HEK293 (cell line): Measurements from ENCODE around the gene ACSL4.

ENCODE experiments used
- CTCF ChIA-PET: fragments of 350-600 bp; formaldehyde crosslinking; extraction: SDS; loops from one replicate; lab custom pipeline; 2021; ENCODE audit warnings: antibody characterized with exemption; lab: Yijun Ruan, JAX
- POLR2A ChIA-PET: fragments of 300-600 bp; formaldehyde crosslinking; extraction: SDS; loops from one replicate; lab custom pipeline; 2020; ENCODE audit warnings: antibody characterized with exemption, inconsistent platforms; lab: Yijun Ruan, JAX
- H3K27ac ChIP-seq: fragments of 200-500 bp; sonication (Bioruptor generic); 2 replicates; pipeline ENCODE4 v1.5.1; 2014; ENCODE audit warnings: low read depth, low read length, control low read depth, inconsistent platforms; ENCODE audit errors: extremely low read depth
- H3K36me3 ChIP-seq, 2 experiments: fragments of 200-500 bp in 1 of 2; sonication (Bioruptor generic) in 1 of 2; 1 replicate in 1 of 2; 2 replicates in 1 of 2; pipeline ENCODE4 v1.5.1; 2014 to 2017; ENCODE audit warnings: inconsistent platforms in 2 of 2, low read length in 2 of 2; ENCODE audit not compliant: control insufficient read depth in 2 of 2, insufficient read depth in 1 of 2
- H3K4me1 ChIP-seq: fragments of 200-500 bp; sonication (Bioruptor generic); 2 replicates; pipeline ENCODE4 v1.5.1; 2014; ENCODE audit warnings: mild to moderate bottlenecking, low read length, inconsistent platforms; ENCODE audit not compliant: control insufficient read depth, insufficient read depth
- H3K4me3 ChIP-seq: 2 replicates; pipeline ENCODE4 v1.5.1; 2011; ENCODE audit warnings: low read depth, mild to moderate bottlenecking, control low read depth, low read length, moderate library complexity
- H3K9me3 ChIP-seq: fragments of 200-500 bp; sonication (Bioruptor generic); 2 replicates; pipeline ENCODE4 v1.5.1; 2014; ENCODE audit warnings: low read depth, low read length, inconsistent platforms; ENCODE audit not compliant: control insufficient read depth, insufficient read depth
- BCL11A ChIP-seq: fragments of 450-650 bp; formaldehyde crosslinking; IDR thresholded peaks from 2 replicates; pipeline ENCODE4 v1.5.1; 2016; ENCODE audit warnings: low read depth, missing biosample characterization, missing genetic modification characterization
- GFI1B ChIP-seq: fragments of 450-650 bp; formaldehyde crosslinking; IDR thresholded peaks from 2 replicates; pipeline ENCODE4 v1.5.1; 2016; ENCODE audit warnings: missing biosample characterization, missing genetic modification characterization
- GLI2 ChIP-seq: fragments of 450-650 bp; formaldehyde crosslinking; IDR thresholded peaks from 2 replicates; pipeline ENCODE4; 2017; ENCODE audit warnings: missing biosample characterization, missing genetic modification characterization, low read depth, borderline replicate concordance
- KLF7 ChIP-seq: fragments of 450-650 bp; formaldehyde crosslinking; IDR thresholded peaks from 2 replicates; pipeline ENCODE4 v1.5.1; 2016; ENCODE audit warnings: missing biosample characterization, missing genetic modification characterization, borderline replicate concordance
- MEIS1 ChIP-seq: sonication (generic); formaldehyde crosslinking; IDR thresholded peaks from 2 replicates; pipeline ENCODE4 v1.8.1; 2022; ENCODE audit warnings: missing genetic modification reagents, mild to moderate bottlenecking, borderline replicate concordance
- OSR2 ChIP-seq: fragments of 450-650 bp; formaldehyde crosslinking; IDR thresholded peaks from 2 replicates; pipeline ENCODE4 v1.5.1; 2016; ENCODE audit warnings: missing biosample characterization, missing genetic modification characterization
- OVOL3 ChIP-seq: fragments of 450-650 bp; formaldehyde crosslinking; IDR thresholded peaks from 2 replicates; pipeline ENCODE4 v1.5.1; 2016; ENCODE audit warnings: missing biosample characterization, missing genetic modification characterization
- TCF7L2 ChIP-seq: IDR thresholded peaks from 2 replicates; pipeline ENCODE4 v1.6.1; 2011; ENCODE audit warnings: low read depth, mild to moderate bottlenecking, inconsistent platforms, low read length, moderate library complexity, borderline replicate concordance
- ZBTB8A ChIP-seq: fragments of 450-650 bp; formaldehyde crosslinking; IDR thresholded peaks from 2 replicates; pipeline ENCODE4 v1.5.1; 2016; ENCODE audit warnings: missing biosample characterization, missing genetic modification characterization
- ZEB2 ChIP-seq: fragments of 450-650 bp; formaldehyde crosslinking; IDR thresholded peaks from 2 replicates; pipeline ENCODE4 v1.5.1; 2016; ENCODE audit warnings: missing biosample characterization, missing genetic modification characterization
- ZFP37 ChIP-seq: fragments of 450-650 bp; formaldehyde crosslinking; IDR thresholded peaks from 2 replicates; pipeline ENCODE4 v1.5.1; 2016; ENCODE audit warnings: missing biosample characterization, missing genetic modification characterization
- ZNF138 ChIP-seq: fragments of 450-650 bp; formaldehyde crosslinking; IDR thresholded peaks from 2 replicates; pipeline ENCODE4 v1.5.1; 2016; ENCODE audit warnings: missing biosample characterization, missing genetic modification characterization, borderline replicate concordance
- ZNF19 ChIP-seq: fragments of 450-650 bp; formaldehyde crosslinking; IDR thresholded peaks from 2 replicates; pipeline ENCODE4; 2016; ENCODE audit warnings: missing biosample characterization, missing genetic modification characterization, low read depth
- ZNF2 ChIP-seq: fragments of 450-650 bp; formaldehyde crosslinking; IDR thresholded peaks from 2 replicates; pipeline ENCODE4 v1.5.1; 2016; ENCODE audit warnings: missing biosample characterization, missing genetic modification characterization
- ZNF214 ChIP-seq: fragments of 450-650 bp; formaldehyde crosslinking; IDR thresholded peaks from 2 replicates; pipeline ENCODE4 v1.5.1; 2017; ENCODE audit warnings: missing biosample characterization, mild to moderate bottlenecking, missing genetic modification characterization, borderline replicate concordance
- ZNF426 ChIP-seq: fragments of 450-650 bp; formaldehyde crosslinking; IDR thresholded peaks from 2 replicates; pipeline ENCODE4 v1.5.1; 2017; ENCODE audit warnings: missing biosample characterization, missing genetic modification characterization, mild to moderate bottlenecking, inconsistent platforms, moderate library complexity
- ZNF585B ChIP-seq: fragments of 450-650 bp; formaldehyde crosslinking; IDR thresholded peaks from 2 replicates; pipeline ENCODE4 v1.5.1; 2016; ENCODE audit warnings: missing biosample characterization, missing genetic modification characterization
- ZNF600 ChIP-seq: fragments of 450-650 bp; formaldehyde crosslinking; IDR thresholded peaks from 2 replicates; pipeline ENCODE4 v1.5.1; 2016; ENCODE audit warnings: missing biosample characterization, missing genetic modification characterization
- ZNF624 ChIP-seq: fragments of 450-650 bp; formaldehyde crosslinking; IDR thresholded peaks from 2 replicates; pipeline ENCODE4 v1.5.1; 2017; ENCODE audit warnings: missing biosample characterization, missing genetic modification characterization
- ZNF658 ChIP-seq: fragments of 450-650 bp; formaldehyde crosslinking; IDR thresholded peaks from 2 replicates; pipeline ENCODE4; 2016; ENCODE audit warnings: missing biosample characterization, missing genetic modification characterization
- ZNF843 ChIP-seq: fragments of 450-650 bp; formaldehyde crosslinking; IDR thresholded peaks from 2 replicates; pipeline ENCODE4 v1.5.1; 2016; ENCODE audit warnings: missing biosample characterization, missing genetic modification characterization
- ZSCAN16 ChIP-seq: fragments of 450-650 bp; formaldehyde crosslinking; IDR thresholded peaks from 2 replicates; pipeline ENCODE4 v1.5.1; 2016; ENCODE audit warnings: missing biosample characterization, missing genetic modification characterization
- ZSCAN23 ChIP-seq: fragments of 450-650 bp; formaldehyde crosslinking; IDR thresholded peaks from 2 replicates; pipeline ENCODE4 v1.5.1; 2016; ENCODE audit warnings: missing biosample characterization, missing genetic modification characterization
- ZXDB ChIP-seq: fragments of 450-650 bp; formaldehyde crosslinking; IDR thresholded peaks from 2 replicates; pipeline ENCODE4 v1.5.1; 2016; ENCODE audit warnings: missing biosample characterization, missing genetic modification characterization
- TF ChIP-seq, protein P1 (sequence below): fragments of 450-650 bp; formaldehyde crosslinking; IDR thresholded peaks from 2 replicates; pipeline ENCODE4 v1.5.1; 2016; ENCODE audit warnings: missing biosample characterization, missing genetic modification characterization
- TF ChIP-seq, protein P2 (sequence below): fragments of 450-650 bp; formaldehyde crosslinking; IDR thresholded peaks from 2 replicates; pipeline ENCODE4 v1.5.1; 2017; ENCODE audit warnings: missing biosample characterization, missing genetic modification characterization
- TF ChIP-seq, protein P3 (sequence below): fragments of 450-650 bp; formaldehyde crosslinking; IDR thresholded peaks from 2 replicates; pipeline ENCODE4 v1.5.1; 2016; ENCODE audit warnings: missing biosample characterization, missing genetic modification characterization

ACSL4 gene

DNA sequence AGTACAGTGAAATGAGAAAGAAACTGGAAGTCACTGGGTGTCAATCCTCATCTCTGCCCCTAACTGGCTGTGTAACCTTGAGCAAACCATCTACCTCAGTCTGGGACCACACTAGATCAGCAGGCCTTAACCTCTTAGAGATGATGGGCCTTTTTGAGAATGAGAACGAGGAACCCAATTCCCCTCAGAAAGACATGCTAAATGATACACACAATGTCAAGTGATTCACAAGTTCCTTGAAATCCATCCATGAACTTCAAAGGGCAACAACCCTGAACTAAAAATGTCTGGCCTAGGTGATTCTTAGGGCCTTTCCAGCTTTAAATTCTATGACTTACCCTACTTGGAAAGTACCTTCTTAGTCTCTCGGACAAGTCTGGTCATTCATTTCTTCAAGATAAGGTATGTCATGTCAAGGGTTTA lies 47.4 kb downstream of the ACSL4 start:
- CTCF ChIA-PET: interaction anchor here (0.6 to 0.7 kb wide), 2 partner anchors 21 to 58 kb away, joined by 3 to 5 read pairs; no protein-coding TSS in a partner anchor
- no peaks in the 10 kb centered on the region for H3K36me3 ChIP-seq
- POLR2A ChIA-PET: no interaction called here

DNA sequence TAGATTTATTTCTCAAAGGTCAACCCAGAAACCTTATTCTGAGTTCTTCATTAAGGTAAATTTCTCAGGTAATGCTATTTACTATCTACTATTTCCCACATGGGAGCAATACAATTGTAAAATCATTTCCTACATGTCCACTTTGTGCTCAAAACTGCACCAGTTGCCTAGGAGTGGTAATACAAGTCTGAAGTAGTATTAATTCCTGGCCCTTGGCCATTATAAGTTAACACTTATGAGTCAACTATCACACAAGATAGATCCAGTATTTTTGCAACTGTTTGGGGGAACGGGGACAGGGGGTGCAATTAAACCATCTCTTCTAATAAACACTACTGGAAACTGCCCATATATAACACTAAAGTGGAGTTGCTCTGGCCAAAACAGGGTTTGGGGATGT lies 48.9 kb downstream of the ACSL4 start:
- CTCF ChIA-PET: no interaction called here
- Histone ChIP-seq H3K9me3 (no peaks in the 10 kb centered on the region), H3K27ac (no peak overlapping the region), H3K4me1 (no peaks in the 10 kb centered on the region), H3K36me3 (peaks cover 0 to 10% of the 10 kb centered on the region in 2 experiments; a peak in 1 of 3 replicates), H3K4me3 (no peak overlapping the region)
- POLR2A ChIA-PET: no interaction called here
- no peak for TF ChIP-seq ZNF19 (tag by site-specific recombination)
- TF ChIP-seq KLF7 (tag by site-specific recombination): no peak
- TF ChIP-seq ZNF658: no peak
- TF ChIP-seq ZFP37 (tag by site-specific recombination): no peak
- no peak for TF ChIP-seq ZNF426 (tag by site-specific recombination)
- TF ChIP-seq, protein P1, sequence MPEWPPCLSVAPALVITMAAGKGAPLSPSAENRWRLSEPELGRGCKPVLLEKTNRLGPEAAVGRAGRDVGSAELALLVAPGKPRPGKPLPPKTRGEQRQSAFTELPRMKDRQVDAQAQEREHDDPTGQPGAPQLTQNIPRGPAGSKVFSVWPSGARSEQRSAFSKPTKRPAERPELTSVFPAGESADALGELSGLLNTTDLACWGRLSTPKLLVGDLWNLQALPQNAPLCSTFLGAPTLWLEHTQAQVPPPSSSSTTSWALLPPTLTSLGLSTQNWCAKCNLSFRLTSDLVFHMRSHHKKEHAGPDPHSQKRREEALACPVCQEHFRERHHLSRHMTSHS (tag by site-specific recombination): no peak
- no peak for TF ChIP-seq OVOL3 (tag by site-specific recombination)
- TF ChIP-seq ZSCAN16: no peak
- TF ChIP-seq ZNF138 (tag by site-specific recombination): no peak
- no peak for TF ChIP-seq GFI1B (tag by site-specific recombination)

More for the DNA sequence above, 47.4 kb downstream of the ACSL4 start:
- Histone ChIP-seq H3K27ac (no peak overlapping the region), H3K9me3 (no peaks in the 10 kb centered on the region), H3K4me3 (no peak overlapping the region), H3K4me1 (no peaks in the 10 kb centered on the region)
- TF ChIP-seq ZNF843: no peak
- no peak for TF ChIP-seq ZEB2 (tag by site-specific recombination)
- no peak for TF ChIP-seq ZNF214 (tag by site-specific recombination)
- TF ChIP-seq, protein P2, sequence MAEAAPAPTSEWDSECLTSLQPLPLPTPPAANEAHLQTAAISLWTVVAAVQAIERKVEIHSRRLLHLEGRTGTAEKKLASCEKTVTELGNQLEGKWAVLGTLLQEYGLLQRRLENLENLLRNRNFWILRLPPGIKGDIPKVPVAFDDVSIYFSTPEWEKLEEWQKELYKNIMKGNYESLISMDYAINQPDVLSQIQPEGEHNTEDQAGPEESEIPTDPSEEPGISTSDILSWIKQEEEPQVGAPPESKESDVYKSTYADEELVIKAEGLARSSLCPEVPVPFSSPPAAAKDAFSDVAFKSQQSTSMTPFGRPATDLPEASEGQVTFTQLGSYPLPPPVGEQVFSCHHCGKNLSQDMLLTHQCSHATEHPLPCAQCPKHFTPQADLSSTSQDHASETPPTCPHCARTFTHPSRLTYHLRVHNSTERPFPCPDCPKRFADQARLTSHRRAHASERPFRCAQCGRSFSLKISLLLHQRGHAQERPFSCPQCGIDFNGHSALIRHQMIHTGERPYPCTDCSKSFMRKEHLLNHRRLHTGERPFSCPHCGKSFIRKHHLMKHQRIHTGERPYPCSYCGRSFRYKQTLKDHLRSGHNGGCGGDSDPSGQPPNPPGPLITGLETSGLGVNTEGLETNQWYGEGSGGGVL (tag by site-specific recombination): no peak
- TF ChIP-seq ZNF19 (tag by site-specific recombination): no peak
- TF ChIP-seq ZXDB (tag by site-specific recombination): no peak
- no peak for TF ChIP-seq ZNF585B (tag by site-specific recombination)
- TF ChIP-seq ZNF2 (tag by site-specific recombination): no peak
- TF ChIP-seq GLI2 (tag by site-specific recombination): no peak
- TF ChIP-seq, protein P3, sequence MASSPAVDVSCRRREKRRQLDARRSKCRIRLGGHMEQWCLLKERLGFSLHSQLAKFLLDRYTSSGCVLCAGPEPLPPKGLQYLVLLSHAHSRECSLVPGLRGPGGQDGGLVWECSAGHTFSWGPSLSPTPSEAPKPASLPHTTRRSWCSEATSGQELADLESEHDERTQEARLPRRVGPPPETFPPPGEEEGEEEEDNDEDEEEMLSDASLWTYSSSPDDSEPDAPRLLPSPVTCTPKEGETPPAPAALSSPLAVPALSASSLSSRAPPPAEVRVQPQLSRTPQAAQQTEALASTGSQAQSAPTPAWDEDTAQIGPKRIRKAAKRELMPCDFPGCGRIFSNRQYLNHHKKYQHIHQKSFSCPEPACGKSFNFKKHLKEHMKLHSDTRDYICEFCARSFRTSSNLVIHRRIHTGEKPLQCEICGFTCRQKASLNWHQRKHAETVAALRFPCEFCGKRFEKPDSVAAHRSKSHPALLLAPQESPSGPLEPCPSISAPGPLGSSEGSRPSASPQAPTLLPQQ: no peak
- no peak for TF ChIP-seq ZNF624
- TF ChIP-seq OSR2 (tag by site-specific recombination): no peak
- TF ChIP-seq ZBTB8A (tag by site-specific recombination): no peak
- TF ChIP-seq ZNF600 (tag by site-specific recombination): no peak
- no peak for TF ChIP-seq ZSCAN23 (tag by site-specific recombination)
- TF ChIP-seq TCF7L2: no peak
- no peak for TF ChIP-seq MEIS1
- TF ChIP-seq BCL11A (tag by site-specific recombination): no peak
